SK-N-SH (cell line): Measurements from ENCODE around the gene PSMD13. TPM values are rescaled to one million over a fixed set of nuclear protein-coding genes. Genes with fewer than 3 reads are reported as not detected.

ENCODE experiments used
- CTCF ChIA-PET: fragments of 300-600, 350-600 bp; formaldehyde crosslinking; extraction: SDS; loops from one replicate; lab custom pipeline; 2021; lab: Yijun Ruan, JAX
- POLR2A ChIA-PET: fragments of 350-600 bp; sonication (Branson Sonifier 250); formaldehyde crosslinking; extraction: SDS; loops from one replicate; lab custom pipeline; 2020; ENCODE audit warnings: antibody characterized with exemption, inconsistent platforms; lab: Yijun Ruan, JAX
- DNase-seq: peaks from one replicate; pipeline ENCODE4 v3.0.0; 2012
- H2AFZ ChIP-seq: fragments of 200-600 bp; sonication (generic); 2 replicates; pipeline ENCODE4 v1.8.1; 2016; ENCODE audit warnings: antibody characterized with exemption, mild to moderate bottlenecking, low read depth
- H3F3A ChIP-seq: fragments of 200-600 bp; sonication (generic); replicated peaks from 2 replicates; pipeline ENCODE3; 2016; ENCODE audit warnings: antibody characterized with exemption, mild to moderate bottlenecking; ENCODE audit not compliant: insufficient read depth
- H3K27ac ChIP-seq, 2 experiments: fragments of 200-500 bp in 1 of 2; fragments of 200-600 bp in 1 of 2; sonication (Bioruptor generic) in 1 of 2; sonication (generic), shearing (Covaris generic) in 1 of 2; 2 replicates each; pipeline versions ENCODE4 v1.5.1 to v1.6.1; 2014 to 2016; ENCODE audit warnings: low read depth in 2 of 2, inconsistent platforms in 1 of 2, low read length in 1 of 2, mild to moderate bottlenecking in 1 of 2, mixed read lengths in 1 of 2
- H3K27me3 ChIP-seq: fragments of 200-600 bp; sonication (generic), shearing (Covaris generic); 2 replicates; pipeline ENCODE4 v1.6.1; 2016; ENCODE audit warnings: mixed run types; ENCODE audit not compliant: insufficient read depth
- H3K36me3 ChIP-seq, 2 experiments: fragments of 200-500 bp in 1 of 2; fragments of 200-600 bp in 1 of 2; sonication (Bioruptor generic) in 1 of 2; sonication (generic) in 1 of 2; replicated peaks in 1 of 2; 2 replicates each; pipeline versions ENCODE3 to v1.5.1; 2014 to 2016; ENCODE audit warnings: low read length in 1 of 2, mild to moderate bottlenecking in 1 of 2; ENCODE audit not compliant: insufficient read depth in 2 of 2, control insufficient read depth in 1 of 2
- H3K4me1 ChIP-seq, 2 experiments: fragments of 200-500 bp in 1 of 2; fragments of 200-600 bp in 1 of 2; sonication (Bioruptor generic) in 1 of 2; sonication (generic), shearing (Covaris generic) in 1 of 2; 2 replicates each; pipeline versions ENCODE4 v1.5.1 to v1.6.1; 2014 to 2016; ENCODE audit warnings: low read depth in 1 of 2, low read length in 1 of 2, mixed run types in 1 of 2; ENCODE audit not compliant: insufficient read depth in 2 of 2, control insufficient read depth in 1 of 2
- H3K4me2 ChIP-seq: fragments of 200-600 bp; sonication (generic), shearing (Covaris generic); 2 replicates; pipeline ENCODE4 v1.6.1; 2017; ENCODE audit warnings: mixed run types
- H3K4me3 ChIP-seq, 2 experiments: fragments of 200-500 bp in 1 of 2; fragments of 200-600 bp in 1 of 2; sonication (Bioruptor generic) in 1 of 2; sonication (generic), shearing (Covaris generic) in 1 of 2; 2 replicates each; pipeline versions ENCODE4 v1.5.1 to v1.8.1; 2014 to 2016; ENCODE audit warnings: low read depth in 2 of 2, inconsistent platforms in 1 of 2, low read length in 1 of 2, mild to moderate bottlenecking in 1 of 2, mixed read lengths in 1 of 2, moderate library complexity in 1 of 2
- H3K79me2 ChIP-seq: fragments of 200-600 bp; sonication (generic); 2 replicates; pipeline ENCODE4 v1.8.1; 2017; ENCODE audit warnings: mild to moderate bottlenecking; ENCODE audit not compliant: insufficient read depth
- H3K9ac ChIP-seq: fragments of 200-600 bp; sonication (generic); 2 replicates; pipeline ENCODE4 v1.6.1; 2017; ENCODE audit warnings: mixed run types
- H3K9me2 ChIP-seq: fragments of 200-600 bp; sonication (generic); 2 replicates; pipeline ENCODE4 v1.6.1; 2017; ENCODE audit warnings: mixed run types
- H3K9me3 ChIP-seq: fragments of 200-600 bp; sonication (generic); 2 replicates; pipeline ENCODE4 v1.6.1; 2017; ENCODE audit warnings: mixed run types, mild to moderate bottlenecking, moderate library complexity
- H4K20me1 ChIP-seq: fragments of 200-600 bp; sonication (generic); 2 replicates; pipeline ENCODE4 v1.6.1; 2017; ENCODE audit warnings: mild to moderate bottlenecking, mixed run types; ENCODE audit not compliant: insufficient read depth
- CHD2 ChIP-seq: fragments of 150-350 bp; IDR thresholded peaks from 2 replicates; pipeline ENCODE4 v1.6.1; 2018; ENCODE audit warnings: low read length; ENCODE audit not compliant: partially characterized antibody
- ELF1 ChIP-seq: IDR thresholded peaks from 2 replicates; pipeline ENCODE4 v1.4.0; 2012
- EP300 ChIP-seq, 2 experiments: IDR thresholded peaks; 2 replicates each; pipeline versions ENCODE4 v1.4.0 to v1.6.1; 2012; ENCODE audit warnings: borderline replicate concordance in 1 of 2, low read depth in 1 of 2, low read length in 1 of 2
- FOXJ3 ChIP-seq: sonication (generic); formaldehyde crosslinking; IDR thresholded peaks from 2 replicates; pipeline ENCODE4 v1.5.1; 2020; ENCODE audit warnings: mild to moderate bottlenecking, missing genetic modification reagents
- GATA2 ChIP-seq: sonication (generic); formaldehyde crosslinking; IDR thresholded peaks from 2 replicates; pipeline ENCODE4 v1.5.0; 2020; ENCODE audit warnings: mild to moderate bottlenecking, missing genetic modification reagents
- JUND ChIP-seq: IDR thresholded peaks from 2 replicates; pipeline ENCODE4 v1.4.0; 2012
- NFIC ChIP-seq: IDR thresholded peaks from 2 replicates; pipeline ENCODE4 v1.4.0; 2012; ENCODE audit warnings: borderline replicate concordance
- RAD21 ChIP-seq: IDR thresholded peaks from 2 replicates; pipeline ENCODE4 v1.6.1; 2012; ENCODE audit warnings: mild to moderate bottlenecking, low read length
- RCOR1 ChIP-seq: fragments of 150-350 bp; IDR thresholded peaks from 2 replicates; pipeline ENCODE4 v1.6.1; 2017; ENCODE audit warnings: antibody characterized with exemption, low read length
- REST ChIP-seq: IDR thresholded peaks from 2 replicates; pipeline ENCODE4 v1.6.1; 2012; ENCODE audit warnings: mild to moderate bottlenecking, low read depth, low read length, moderate library complexity
- RFX5 ChIP-seq: IDR thresholded peaks from 2 replicates; pipeline ENCODE4 v1.6.1; 2012; ENCODE audit warnings: mild to moderate bottlenecking, improper control_type of control experiment, low read length
- RXRA ChIP-seq: IDR thresholded peaks from 2 replicates; pipeline ENCODE4 v1.4.0; 2012; ENCODE audit warnings: low read depth, mild to moderate bottlenecking, borderline replicate concordance
- SMC3 ChIP-seq: IDR thresholded peaks from 2 replicates; pipeline ENCODE4 v1.6.1; 2012; ENCODE audit warnings: low read depth, low read length, improper control_type of control experiment
- TAF1 ChIP-seq: IDR thresholded peaks from 2 replicates; pipeline ENCODE4 v1.6.1; 2012; ENCODE audit warnings: low read depth, mild to moderate bottlenecking, low read length, moderate library complexity, borderline replicate concordance
- TCF12 ChIP-seq: IDR thresholded peaks from 2 replicates; pipeline ENCODE4 v1.4.0; 2012
- YY1 ChIP-seq: IDR thresholded peaks from 2 replicates; pipeline ENCODE4 v1.4.0; 2012; ENCODE audit warnings: low read depth, mild to moderate bottlenecking
- WGBS: methylation state at CpG from one replicate; pipeline ENCODE4 v1.1.6; 2017; ENCODE audit warnings: low lambda C conversion rate; 5-methylcytosine and 5-hydroxymethylcytosine counted together
- polyA plus RNA-seq, 3 experiments: library from polyadenylated mRNA; depleted of rRNA; stranded (reverse); fragments of >200 nt; gene quantifications; 2 replicates each; pipeline ENCODE4 v1.2.3, GENCODE V29; 2012
- TF ChIP-seq, protein P1 (sequence below): fragments of 150-350 bp; IDR thresholded peaks from 2 replicates; pipeline ENCODE4 v1.6.1; 2017; ENCODE audit warnings: antibody characterized with exemption, low read length, low read depth, borderline replicate concordance
- TF ChIP-seq, protein P2 (sequence below): IDR thresholded peaks from 2 replicates; pipeline ENCODE4; 2012
- TF ChIP-seq, protein P3 (sequence below): IDR thresholded peaks from 2 replicates; pipeline ENCODE4 v1.4.0; 2012; ENCODE audit warnings: low read depth, borderline replicate concordance

PSMD13 gene
- polyA plus RNA-seq, 1 of the 3 experiments (the other 2 are of a cell fraction): 196 TPM

- H3K4me3 ChIP-seq: no peak overlapping the region
- CTCF ChIA-PET: interaction anchor here (1.6 to 4.5 kb wide), 2 partner anchors 11 to 208 kb away, joined by 4 to 20 read pairs; no protein-coding TSS in a partner anchor
Observed at GRCh38 chr11:240315-240714, 3.5 kb downstream of the PSMD13 start.

More at GRCh38 chr11:240315-240714, 3.5 kb downstream of the PSMD13 start:
- no peaks in the 10 kb centered on the region for H3K9me2 ChIP-seq
- H3K9ac ChIP-seq: no peak overlapping the region
- no peak overlapping the region for H3K27ac ChIP-seq
- POLR2A ChIA-PET: no interaction called here
- no peak for DNase-seq
- WGBS: 81% methylated on average over 1 of the region's 1 CpG
- no peak overlapping the region for H2AFZ ChIP-seq
- peaks cover under 1 to 4% of the 10 kb centered on the region in 2 experiments; a peak in 3 of 4 replicates for H3K4me1 ChIP-seq
- H4K20me1 ChIP-seq: peaks cover 7% of the 10 kb centered on the region
- peaks cover 46 to 52% of the 10 kb centered on the region in 2 experiments for H3K36me3 ChIP-seq
- H3K79me2 ChIP-seq: peaks cover 73% of the 10 kb centered on the region
- H3K9me3 ChIP-seq: no peaks in the 10 kb centered on the region
- TF ChIP-seq YY1 (no peak), RCOR1 (no peak), TAF1 (no peak), NFIC (no peak), REST (no peak), CHD2 (no peak), RFX5 (no peak), ELF1 (no peak), SMC3 (no peak), RXRA (no peak), RAD21 (no peak), FOXJ3 (CRISPR knock-in tag) (no peak), EP300 (IDR thresholded peaks at IDR 0.05; ENCODE audit: borderline replicate concordance in 1 of 2, low read depth in 1 of 2, low read length in 1 of 2) (no peak), JUND (no peak), TCF12 (no peak), GATA2 (CRISPR knock-in tag) (no peak)
- TF ChIP-seq, protein P1, sequence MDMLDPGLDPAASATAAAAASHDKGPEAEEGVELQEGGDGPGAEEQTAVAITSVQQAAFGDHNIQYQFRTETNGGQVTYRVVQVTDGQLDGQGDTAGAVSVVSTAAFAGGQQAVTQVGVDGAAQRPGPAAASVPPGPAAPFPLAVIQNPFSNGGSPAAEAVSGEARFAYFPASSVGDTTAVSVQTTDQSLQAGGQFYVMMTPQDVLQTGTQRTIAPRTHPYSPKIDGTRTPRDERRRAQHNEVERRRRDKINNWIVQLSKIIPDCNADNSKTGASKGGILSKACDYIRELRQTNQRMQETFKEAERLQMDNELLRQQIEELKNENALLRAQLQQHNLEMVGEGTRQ: no peak
- TF ChIP-seq, protein P2, sequence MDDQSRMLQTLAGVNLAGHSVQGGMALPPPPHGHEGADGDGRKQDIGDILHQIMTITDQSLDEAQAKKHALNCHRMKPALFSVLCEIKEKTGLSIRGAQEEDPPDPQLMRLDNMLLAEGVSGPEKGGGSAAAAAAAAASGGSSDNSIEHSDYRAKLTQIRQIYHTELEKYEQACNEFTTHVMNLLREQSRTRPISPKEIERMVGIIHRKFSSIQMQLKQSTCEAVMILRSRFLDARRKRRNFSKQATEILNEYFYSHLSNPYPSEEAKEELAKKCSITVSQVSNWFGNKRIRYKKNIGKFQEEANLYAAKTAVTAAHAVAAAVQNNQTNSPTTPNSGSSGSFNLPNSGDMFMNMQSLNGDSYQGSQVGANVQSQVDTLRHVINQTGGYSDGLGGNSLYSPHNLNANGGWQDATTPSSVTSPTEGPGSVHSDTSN: no peak
- TF ChIP-seq, protein P3, sequence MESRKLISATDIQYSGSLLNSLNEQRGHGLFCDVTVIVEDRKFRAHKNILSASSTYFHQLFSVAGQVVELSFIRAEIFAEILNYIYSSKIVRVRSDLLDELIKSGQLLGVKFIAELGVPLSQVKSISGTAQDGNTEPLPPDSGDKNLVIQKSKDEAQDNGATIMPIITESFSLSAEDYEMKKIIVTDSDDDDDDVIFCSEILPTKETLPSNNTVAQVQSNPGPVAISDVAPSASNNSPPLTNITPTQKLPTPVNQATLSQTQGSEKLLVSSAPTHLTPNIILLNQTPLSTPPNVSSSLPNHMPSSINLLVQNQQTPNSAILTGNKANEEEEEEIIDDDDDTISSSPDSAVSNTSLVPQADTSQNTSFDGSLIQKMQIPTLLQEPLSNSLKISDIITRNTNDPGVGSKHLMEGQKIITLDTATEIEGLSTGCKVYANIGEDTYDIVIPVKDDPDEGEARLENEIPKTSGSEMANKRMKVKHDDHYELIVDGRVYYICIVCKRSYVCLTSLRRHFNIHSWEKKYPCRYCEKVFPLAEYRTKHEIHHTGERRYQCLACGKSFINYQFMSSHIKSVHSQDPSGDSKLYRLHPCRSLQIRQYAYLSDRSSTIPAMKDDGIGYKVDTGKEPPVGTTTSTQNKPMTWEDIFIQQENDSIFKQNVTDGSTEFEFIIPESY: no peak
- peaks cover 7% of the 10 kb centered on the region for H3F3A ChIP-seq
- no peaks in the 10 kb centered on the region for H3K27me3 ChIP-seq
- H3K4me2 ChIP-seq: no peak overlapping the region
